NCI-H82 treated with DMSO at 0.1 percent for 48 hours (cell line): ENCODE results near the gene DAB2IP.

Source experiments
- DNase-seq: peaks from one replicate; lab custom pipeline; 2025; ENCODE audit not compliant: unreplicated experiment; lab: John Stamatoyannopoulos, UW

The DAB2IP gene

DNA sequence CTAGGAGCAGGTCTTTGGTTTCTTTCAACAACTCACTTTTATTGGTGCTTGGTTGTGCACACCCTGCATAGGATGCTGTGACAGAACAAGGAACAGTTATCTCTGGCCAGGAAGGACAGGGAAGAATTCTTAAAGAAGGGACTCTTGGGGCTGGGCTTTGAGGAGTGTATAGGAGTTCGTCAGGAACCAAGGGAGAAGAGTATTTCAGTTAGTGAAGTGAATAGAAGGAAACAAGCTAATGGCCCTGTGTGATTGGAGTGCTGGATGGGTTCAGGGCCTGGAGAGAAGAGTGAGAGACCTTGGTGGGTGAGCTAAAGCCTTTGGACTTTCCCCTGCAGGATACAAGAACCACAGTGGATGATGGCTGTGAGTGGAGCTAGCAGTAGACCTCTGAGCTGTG, 32.2 kb downstream of the DAB2IP start:
- no peak for DNase-seq

DNA sequence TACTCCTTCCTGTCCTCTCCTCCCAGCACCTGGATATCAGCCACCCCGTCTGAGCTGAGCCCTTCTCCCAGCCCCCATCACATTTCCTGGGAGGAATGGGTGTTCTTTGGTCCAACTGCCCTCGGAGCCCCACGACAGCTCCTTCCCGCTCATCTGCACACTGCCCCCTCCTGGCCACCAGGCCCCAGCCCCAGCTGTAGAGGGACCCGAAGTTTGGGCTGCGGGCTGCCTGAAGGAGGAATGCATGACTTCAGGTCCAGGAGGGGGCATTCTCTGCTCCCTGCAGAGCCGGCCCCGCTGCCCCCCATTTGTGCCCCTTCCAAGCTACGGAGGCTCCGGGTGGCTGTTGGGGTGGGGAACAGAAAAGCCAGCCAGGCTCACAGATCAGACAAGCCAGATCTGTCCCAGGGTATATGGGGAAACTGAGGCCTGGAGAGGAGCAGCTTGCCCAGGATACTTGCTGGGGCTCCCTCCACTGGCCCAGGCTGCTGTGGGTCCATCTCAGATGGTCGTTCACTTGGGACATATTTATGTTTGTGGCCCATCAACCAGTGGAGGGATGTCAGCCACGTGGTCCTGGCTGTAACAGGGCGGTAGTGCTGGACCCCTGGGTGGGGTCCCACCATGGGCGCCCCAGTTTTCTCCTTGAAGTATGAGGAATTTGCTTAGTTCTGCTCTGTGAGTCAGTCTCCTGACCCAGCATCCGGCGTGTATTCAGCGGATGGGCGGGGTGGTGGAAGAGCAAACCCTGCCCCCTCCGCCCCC, 33.1 kb downstream of the DAB2IP start:
- DNase-seq, result no peak

DNA sequence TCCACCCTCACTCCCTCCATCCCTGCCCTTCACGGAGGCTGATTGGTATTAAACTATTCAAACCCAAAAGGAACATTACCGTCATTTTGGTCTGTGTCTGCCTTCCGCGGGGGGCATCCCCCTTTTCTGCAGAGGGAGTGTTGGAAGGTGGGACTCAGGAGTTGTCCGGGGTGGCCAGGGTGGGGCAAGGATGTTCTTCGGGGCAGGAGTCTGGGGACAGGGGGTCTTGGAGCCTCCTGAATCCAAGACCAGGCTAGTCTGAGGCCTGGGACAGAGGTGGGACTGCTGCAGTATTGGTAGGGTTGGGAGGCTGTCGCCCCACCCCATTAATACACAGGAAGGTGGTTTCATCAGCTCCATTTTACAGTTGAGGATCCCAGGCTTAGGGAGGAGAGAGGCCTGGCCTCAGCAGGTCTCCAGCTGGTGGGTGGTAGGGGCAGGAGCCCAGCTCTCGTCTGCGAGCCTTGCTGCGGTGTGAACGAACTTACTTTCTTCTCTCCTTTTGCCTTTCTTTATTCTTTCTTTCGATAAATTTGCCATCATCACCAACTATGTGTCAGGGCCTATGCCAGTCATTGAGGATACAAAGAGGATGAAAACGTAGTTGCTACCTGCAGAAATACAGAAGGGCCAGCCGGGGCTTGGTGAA, 33.8 kb downstream of the DAB2IP start:
- no peak for DNase-seq

DNA sequence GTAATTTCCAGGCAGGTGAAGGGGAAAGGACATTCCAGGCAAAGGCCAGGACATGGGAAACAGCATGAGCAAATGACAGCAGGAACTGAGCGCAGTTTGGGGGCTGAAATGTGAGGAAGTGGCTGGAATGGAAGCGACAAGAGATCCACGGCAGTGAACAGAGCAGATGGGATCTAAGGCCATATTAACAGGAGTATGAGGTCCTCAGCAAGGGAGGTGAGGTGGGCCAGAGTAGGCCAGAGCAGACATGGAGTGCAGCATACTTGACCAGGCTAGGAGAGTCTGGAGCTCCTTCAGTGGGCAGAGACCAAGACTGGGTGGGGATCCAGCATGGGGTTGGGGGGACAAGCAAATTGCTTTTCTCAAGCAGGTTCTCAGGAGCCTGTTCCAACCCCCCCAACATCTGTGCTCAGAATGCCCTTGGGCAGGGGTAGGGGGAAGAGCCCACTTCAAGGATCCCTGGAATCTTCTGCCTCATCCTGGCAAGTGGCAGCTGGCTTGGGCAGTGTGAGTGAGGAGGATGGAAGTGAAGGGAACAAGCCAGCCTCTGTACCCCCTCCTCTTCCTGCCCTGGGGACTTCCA, 34.5 kb downstream of the DAB2IP start:
- no peak for DNase-seq

DNA sequence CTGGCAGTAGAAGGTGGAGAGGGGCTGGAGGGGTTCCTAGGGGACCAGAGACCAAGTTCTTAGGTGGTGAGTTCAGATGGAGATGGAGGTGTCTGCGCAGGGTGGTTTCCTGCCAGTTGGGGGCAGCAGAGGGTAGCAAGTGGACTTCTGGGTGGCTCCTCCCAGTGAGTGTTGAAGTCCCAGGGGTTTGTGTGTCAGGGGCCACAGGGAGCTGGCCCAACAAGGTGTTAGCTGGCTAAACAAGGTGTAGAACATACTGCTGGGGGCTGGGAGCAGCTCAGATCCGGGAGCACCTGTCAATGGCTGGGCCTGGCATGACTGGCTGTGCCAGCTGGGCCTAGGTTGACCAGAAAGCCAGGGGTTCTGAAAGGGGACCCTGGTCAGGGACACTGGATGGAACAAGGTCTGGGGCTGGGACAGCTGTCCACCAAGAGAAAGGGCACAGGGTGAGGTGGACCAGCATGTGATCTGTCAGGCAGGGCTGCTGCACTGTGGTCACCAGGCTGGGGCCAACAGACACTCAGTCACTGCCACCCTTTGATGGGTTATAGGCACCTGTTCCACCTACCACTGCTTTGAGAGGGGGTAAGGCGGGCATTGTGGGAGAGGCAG, 35.6 kb downstream of the DAB2IP start:
- peak; percentile 29 for DNase-seq

DNA sequence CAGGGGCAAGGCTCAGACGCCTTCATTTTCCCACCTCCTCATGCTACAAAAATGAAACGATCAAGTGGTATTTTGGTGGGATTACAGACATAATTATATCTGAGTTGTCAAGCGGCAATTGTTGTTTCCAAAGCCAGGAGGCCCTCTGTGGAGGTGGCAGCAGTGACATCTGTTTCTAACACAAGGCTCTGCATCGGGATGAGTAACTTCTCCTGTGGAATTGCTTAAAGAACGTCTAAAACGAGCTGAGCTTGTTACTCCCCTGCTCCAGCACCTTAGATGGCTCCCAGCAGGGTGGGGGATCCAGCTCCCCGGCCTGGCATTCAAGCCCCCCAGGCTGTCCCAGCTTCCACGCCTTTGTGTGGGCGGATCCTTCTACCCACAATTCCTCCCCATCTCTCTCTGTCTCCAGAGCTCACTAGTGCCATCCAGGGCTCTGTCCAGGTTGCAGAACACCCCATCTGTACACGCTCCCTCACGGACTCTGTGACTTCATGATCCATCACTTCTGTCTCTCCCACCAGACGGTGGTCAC, 36.8 kb downstream of the DAB2IP start:
- DNase-seq, result no peak

DNA sequence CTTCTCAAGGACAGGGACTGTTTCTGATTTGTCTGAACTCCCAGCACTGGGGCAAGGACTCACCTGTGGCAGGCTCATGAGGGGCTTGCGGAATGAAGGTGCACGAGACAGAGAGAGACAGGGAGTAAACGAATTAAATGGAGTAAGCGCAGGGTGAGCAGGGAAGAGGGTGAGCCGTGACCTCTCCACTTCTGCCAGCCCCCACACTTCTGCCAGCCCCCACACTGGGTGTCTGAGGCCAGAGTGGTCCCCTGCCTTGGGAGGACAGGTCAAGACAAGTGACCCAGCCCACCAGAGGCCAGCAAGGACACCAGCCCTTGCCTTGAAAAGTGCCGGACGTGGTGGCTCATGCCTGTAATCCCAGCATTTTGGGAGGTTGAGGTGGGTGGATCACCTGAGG, 37.2 kb downstream of the DAB2IP start:
- DNase-seq, result no peak

DNA sequence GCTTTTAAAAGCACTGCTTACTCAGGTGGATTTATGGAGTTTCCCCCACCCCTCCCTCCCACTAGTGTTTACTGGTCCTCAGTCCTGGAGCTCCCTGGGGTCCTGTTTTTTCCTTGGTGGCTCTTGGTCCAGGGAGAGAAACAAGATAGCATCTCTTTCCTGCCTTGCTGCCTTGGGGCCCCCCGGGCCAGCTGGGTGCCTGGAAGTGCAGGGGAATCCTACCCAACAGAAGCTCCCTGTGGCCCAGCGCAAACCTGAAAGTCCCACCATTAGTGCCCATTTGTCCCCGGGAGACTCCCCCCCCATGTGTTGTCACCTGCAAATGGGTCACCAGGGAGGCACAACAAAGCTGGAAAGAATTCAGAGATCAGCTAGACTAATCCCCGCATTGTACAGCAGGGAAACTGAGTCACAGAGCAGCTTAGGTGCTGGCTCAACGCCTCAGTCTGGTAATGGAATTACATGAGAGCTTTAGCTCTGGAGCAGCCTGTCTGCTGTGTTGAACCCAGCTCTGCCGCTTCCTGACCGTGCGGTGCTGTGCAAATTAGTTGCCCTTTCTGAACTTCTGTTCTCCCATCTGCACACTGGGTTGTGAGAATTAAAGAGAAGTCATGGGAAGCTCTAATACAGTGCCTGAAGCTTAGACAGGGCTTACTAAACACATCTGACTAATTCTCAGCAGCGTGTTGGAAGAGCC, 38.2 kb downstream of the DAB2IP start:
- DNase-seq, result no peak

DNA sequence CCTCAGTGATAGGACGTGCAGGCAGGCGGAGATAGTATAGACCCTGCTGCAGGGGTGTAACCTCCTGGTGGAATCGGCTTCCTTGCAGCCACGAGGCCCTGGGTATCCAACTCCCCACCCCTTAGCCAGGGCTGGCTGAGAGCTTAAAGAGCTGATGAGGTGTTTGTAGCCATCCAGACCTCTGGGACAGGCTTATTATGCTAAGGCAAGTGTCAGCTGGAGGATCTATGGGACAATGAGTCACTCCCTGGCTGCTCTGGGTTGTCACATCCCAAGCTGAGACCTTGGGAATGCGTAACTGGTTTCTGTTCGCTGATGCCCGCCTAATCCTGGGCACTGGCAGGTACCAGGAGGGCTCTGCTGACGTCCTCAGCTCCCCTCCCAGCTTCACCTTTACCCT, 38.9 kb downstream of the DAB2IP start:
- DNase-seq, result no peak

DNA sequence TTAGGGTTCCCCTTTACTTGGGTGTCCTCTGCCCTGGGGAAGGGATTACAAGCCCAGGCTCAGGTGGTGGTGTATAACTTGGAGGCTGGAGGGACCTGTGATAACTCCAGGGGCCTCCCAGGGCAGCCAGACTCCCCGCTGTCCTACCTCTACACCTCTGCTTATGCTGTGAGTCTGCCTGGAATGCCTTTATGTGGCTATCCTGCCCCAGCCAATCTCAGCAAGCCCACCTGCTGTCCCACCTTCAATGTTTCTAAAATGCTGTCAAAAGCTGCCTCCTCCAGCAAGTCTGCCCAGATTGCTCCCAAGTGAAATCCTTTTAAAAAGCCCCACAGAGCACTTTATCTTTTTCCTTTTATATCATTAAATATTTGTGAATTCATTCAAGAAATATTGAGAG, 39.3 kb downstream of the DAB2IP start:
- DNase-seq, result no peak

DNA sequence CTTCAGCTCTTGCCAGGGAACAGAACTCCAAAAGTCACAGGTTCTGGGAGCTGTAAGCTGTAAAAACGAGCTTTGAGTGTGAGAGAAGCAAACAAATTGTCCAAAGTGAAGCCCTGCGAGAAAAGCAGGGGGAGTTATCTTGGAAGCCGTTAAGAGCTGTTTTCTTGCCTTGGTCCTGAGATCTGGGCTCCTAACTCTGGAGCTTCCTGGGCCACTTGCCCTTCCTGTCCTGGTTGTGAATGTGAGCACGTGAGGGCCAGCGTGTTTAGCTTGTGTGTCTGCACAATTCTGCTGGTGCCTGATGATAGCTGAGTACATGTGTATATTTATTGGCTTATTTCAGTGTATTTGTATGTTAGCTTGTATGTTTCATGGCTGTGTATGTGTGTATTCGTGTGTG, 40.5 kb downstream of the DAB2IP start:
- DNase-seq, result no peak

DNA sequence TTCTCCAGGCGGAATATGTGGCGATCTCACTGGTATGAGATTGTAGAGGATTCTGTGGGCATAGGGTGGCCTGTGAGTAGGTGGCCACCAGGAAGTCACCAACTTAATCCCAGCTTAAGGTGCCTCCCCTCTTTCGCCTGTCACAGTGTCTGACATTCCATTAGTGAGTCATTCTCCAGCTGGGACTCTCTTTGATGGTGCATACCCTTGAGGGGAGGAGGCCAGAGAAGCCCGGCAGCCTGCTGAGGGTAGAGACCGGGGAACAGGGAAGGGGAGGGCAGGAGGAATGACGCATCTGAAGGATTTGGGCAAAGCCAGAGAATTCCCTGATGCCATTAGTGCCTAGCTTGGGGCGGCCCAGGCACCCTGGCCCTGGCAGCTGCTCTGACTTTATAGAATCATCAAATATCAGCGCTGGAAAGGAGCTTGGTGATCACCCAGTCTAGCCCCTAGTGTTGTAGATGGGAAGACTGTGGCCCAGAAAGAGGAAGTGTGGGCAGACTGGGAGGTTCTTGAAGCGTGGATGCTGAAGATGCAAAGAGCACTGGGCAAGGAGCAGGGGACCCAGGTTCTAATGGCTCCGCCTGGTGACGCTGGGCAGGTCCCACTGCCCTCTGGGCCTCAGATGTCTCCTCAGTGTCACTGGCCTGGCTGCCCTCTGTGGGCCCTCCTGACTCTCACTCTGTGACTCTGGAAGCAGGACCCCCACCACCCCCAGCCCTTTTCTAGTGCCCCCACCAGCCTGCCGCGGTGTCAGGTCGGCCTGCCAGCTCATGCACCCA, 41.4 kb downstream of the DAB2IP start:
- no peak for DNase-seq

DNA sequence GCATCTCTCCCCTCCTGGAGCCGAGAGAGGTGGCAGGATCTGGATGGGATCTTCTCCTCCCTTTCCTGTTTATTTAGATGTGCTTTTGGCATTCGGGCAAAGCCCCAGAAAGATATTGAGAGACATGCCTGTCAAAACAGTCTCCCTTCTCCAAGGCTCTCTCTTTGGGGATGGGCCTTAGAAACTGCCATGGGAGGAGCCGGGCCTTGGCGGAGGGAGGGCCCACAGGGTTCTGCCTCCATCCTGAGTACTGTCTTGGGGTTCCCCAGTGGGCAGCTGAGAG, 41.9 kb downstream of the DAB2IP start:
- DNase-seq, result no peak

DNA sequence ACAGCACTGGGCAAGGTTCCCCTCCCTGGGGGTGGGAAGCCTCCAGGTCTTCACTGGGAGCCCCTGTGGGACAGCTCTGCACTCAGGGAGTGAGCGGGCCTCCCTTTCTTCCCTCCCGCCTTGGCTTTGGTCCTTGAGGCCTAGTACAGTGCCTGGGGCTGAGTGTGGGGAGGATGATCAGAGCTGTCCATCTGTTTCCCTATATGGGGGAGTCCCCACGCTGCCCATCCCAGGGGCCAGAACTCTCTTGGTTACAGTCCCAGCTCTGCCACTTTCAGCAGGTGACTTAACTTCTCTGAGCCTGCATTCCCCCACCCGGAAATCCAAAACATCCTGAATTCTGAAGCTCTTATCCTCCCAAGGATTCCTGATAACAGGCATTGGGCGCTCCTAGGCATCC, 42.6 kb downstream of the DAB2IP start:
- DNase-seq, result no peak

DNA sequence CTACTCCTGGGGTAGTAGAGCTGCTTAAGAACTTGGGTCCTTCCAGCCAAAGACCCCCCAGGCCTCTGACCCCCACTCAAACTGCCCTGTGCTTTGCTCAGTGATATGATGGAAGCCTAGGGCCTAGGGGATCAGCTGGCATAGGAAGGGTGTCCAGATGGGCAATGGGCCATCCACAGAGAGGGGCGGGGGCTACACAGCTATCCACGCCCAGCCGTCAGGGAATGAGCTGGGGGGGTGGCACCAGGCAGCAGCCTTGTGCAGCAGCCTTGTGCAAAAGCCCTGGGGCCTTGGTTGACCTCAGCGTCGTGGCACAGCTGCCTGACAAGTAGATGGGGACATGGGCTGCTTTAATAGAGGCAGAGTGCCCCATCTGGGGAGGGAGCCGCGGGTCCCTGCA, 43.2 kb downstream of the DAB2IP start:
- DNase-seq, result no peak

DNA sequence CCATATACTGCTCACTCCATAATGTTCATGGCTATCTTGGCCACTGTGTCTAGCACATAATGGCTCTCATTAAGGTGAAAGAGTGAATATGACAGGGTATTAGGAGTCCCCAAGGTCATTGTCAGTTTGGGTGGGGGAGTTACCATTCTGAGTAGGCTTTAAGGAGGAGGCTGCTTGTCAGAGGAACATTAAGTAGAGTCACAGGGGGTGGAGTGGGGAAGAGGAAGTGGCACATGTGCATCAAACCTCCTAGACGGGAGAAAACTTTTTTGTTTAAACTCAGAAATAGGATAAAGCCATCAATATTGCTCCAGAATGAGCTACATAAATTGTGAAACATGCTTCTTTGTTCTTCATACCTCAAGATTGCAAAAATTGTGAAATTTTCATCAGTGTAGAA, 45.5 kb downstream of the DAB2IP start:
- no peak for DNase-seq

DNA sequence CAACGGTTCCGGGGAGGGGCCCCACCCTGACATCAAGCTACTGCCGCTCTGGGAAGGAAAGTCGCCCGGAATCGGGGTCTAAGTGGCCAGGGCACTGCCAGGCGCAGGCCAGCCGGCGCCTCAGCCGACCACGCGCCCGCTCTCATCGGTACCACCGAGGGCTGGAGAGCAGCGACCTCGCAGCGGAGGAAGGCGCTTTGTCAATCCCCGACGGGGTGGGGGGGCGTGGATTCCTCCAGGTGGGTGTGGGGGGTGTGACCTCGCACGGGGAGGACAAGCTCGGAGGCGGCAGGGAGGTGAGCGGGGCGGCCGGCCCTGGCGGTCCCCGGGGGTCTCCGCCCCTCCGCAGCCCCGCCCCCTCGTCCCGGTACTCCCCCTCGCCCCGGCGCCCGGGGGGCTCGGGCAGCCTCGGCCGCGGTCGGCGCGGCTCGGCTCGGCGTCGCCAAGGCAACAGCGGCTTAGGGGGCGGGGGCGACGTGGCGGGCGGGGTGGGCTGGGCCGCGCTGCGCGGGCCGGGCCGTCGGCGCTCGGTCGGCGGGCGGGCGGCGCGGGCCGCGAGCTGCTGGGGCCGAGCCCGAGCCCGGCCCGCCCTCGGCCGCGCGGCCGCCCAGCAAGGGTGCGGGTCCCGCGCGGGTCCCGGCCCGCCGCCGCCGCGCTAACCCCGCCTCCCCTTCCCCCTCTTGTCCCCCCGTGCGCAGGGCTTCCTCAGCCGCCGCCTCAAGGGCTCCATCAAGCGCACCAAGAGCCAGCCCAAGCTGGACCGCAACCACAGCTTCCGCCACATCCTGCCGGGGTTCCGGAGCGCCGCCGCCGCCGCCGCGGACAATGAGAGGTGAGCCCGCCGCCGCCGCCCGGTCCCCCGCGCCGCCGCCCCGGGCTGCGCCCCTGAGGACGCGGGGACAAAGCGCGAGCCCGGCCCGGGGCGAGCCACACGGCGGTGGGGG, 47.5 kb downstream of the DAB2IP start:
- DNase-seq, result no peak

DNA sequence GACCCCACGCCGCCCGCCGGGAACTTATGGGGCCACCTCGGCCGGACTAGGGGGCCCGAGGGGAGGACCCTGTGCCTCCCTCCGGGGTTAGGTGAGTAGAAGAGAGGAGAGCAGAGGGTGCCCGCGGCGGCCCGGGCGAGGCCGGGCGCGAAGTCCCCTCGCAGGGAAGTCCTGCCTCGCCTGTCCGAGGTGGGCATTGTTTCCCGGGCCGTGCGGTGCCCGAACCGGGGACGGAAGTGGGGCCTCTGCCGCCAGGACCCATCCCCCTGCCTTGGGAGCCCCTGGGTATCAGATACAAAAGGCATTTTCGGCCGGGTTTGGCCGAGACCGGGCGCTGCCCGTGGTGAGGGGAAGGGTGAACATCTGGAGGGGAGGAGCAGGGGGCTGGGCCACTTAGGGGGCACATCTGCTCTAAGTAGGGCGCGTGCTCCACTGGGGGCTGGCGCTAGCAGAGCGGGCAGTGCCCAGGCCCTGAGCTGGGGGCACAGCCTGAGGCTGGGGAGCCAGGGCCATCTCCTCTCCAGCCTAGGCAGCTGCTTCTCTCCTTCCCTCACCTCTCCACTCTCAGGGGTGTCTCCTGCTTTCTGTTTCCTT, 48.2 kb downstream of the DAB2IP start:
- DNase-seq, result no peak

DNA sequence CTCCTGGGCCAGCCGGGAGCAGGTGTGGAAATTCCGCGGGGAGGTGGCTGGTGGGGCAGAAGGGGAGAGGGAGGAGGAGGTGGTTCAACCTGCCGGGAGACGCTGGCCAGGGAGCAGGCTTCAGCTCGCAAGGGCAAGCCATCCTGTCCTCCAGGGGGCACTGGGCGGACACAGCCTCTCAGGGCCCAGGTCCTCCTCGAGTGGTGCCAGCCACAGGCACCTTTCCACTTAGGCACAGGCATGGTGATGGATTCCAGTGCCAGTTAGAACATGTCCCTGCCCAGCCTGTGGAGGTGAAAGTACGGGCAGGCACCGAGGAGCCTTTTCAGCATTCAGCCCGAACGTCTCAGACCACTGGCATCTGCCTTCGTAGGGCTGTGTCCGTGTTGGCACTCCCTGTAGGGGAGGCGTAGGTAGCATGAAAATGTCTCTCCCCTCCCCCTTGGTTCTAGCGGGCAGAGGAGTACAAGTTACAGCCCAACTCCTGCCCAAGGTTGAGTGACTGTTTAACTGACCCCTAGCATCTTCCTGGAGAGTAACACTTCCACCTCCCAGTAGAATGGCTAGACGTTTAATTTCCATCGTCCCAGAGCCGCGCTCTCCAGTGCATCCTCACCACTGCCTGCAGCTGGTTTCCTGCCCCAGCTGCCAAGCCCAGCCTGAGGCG, 48.9 kb downstream of the DAB2IP start:
- no peak for DNase-seq
